Measurements from ENCODE around the gene CPNE6. TPM values are rescaled to one million over a fixed set of nuclear protein-coding genes. Genes with fewer than 3 reads are reported as not detected.

Gene CPNE6
- total RNA-seq, 1 experiment from 2014 or later = not detected

DNA sequence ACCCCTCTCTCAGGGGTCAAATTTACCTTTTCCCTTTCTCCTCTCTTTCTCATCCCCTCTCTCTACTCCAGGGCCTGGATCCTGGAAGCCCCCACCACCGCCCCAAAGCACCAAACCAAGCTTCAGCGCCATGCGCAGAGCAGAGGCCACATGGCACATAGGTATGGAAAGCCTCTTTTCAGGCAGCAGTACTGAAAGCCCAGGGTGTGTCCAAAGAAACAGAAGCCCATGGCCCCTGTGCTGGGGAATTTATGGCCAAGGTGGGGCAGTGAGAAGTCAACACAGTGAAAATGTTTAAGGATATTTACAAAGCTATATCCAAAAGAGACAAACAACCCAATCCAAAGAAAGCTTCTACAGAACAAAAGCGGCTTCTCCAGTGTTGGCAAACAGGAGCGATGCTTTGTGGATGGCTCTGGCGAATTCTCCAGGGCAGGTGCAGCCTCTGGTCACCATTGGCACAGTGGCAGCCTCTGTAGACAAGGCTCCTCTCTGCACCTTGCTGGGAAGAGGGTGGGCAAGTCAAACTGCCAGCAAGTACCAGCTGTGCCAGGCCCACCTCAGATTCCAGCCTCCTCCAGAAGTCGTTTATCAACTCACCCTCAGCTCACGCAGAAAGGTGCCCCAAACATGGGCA, 4.7 kb upstream of the CPNE6 start:
- Histone ChIP-seq H4K20me1 (ENCODE audit: insufficient read depth) (no peaks in the 10 kb centered on the region), H3K27me3 (ENCODE audit: insufficient read depth, low read length) (peaks cover 7% of the 10 kb centered on the region; the same call in 1 of the 2 replicates), H3K4me1 (ENCODE audit: control insufficient read depth in 1 of 2, insufficient read depth in 2 of 2, low read length in 2 of 2) (no peaks in the 10 kb centered on the region), H3K9ac (ENCODE audit: low read length) (no peak overlapping the region), H3K27ac (ENCODE audit: low read depth, low read length) (no peak overlapping the region), H3K9me2 (ENCODE audit: insufficient read depth) (no peaks in the 10 kb centered on the region), H3K4me3 (replicated peaks in 1 of 2; ENCODE audit: low read depth in 1 of 2, low read length in 2 of 2) (no peak overlapping the region), H3K79me2 (ENCODE audit: insufficient read depth, low read length) (no peaks in the 10 kb centered on the region), H3K9me3 (ENCODE audit: control insufficient read depth in 1 of 2, insufficient read depth in 1 of 2, low read depth in 1 of 2, low read length in 2 of 2) (no peaks in the 10 kb centered on the region), H3K36me3 (ENCODE audit: control insufficient read depth in 1 of 2, insufficient read depth in 2 of 2, low read length in 2 of 2) (no peaks in the 10 kb centered on the region), H2AFZ (ENCODE audit: low read depth, low read length, poor library complexity, severe bottlenecking) (no peak overlapping the region), H3K4me2 (ENCODE audit: low read length) (no peak overlapping the region)
- CTCF ChIA-PET = interaction anchor here (1.5 kb wide), 1 partner anchor 8 kb away, joined by 3 read pairs; no protein-coding TSS in a partner anchor
- DNase-seq (ENCODE audit: low read depth, low spot score) = no peak
- no peak for ATAC-seq
- no TSS peak for BruUV-seq (replicated peaks)
- POLR2A ChIA-PET = no interaction called here
- RAD21 ChIA-PET (ENCODE audit: low non-redundant PET in 1 of 2, low total read pairs in 2 of 2, uncharacterized antibody in 2 of 2, unreplicated experiment in 2 of 2) = no interaction called here
- TF ChIP-seq RAD21 (IDR thresholded peaks at IDR 0.05; ENCODE audit: low read depth) (no peak), EGR1 (IDR thresholded peaks at IDR 0.05; ENCODE audit: low read depth) (no peak), YY1 (IDR thresholded peaks at IDR 0.05; ENCODE audit: extremely low read depth, insufficient replicate concordance, low read depth, low read length) (no peak), SIN3A (IDR thresholded peaks at IDR 0.05; ENCODE audit: low read depth) (no peak), SP1 (IDR thresholded peaks at IDR 0.05; ENCODE audit: low read depth) (no peak), ELF1 (IDR thresholded peaks at IDR 0.05; ENCODE audit: borderline replicate concordance, low read depth) (no peak), EZH2 (IDR thresholded peaks at IDR 0.05) (no peak), ZNF274 (IDR thresholded peaks at IDR 0.05; ENCODE audit: low read depth, low read length) (no peak), EZH2phosphoT487 (IDR thresholded peaks at IDR 0.05; ENCODE audit: borderline replicate concordance) (no peak), POLR2AphosphoS5 (IDR thresholded peaks at IDR 0.05; ENCODE audit: low read depth, low read length) (no peak)
- TF ChIP-seq, protein P1, sequence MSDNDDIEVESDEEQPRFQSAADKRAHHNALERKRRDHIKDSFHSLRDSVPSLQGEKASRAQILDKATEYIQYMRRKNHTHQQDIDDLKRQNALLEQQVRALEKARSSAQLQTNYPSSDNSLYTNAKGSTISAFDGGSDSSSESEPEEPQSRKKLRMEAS (IDR thresholded peaks at IDR 0.05) = no peak
- TF ChIP-seq, protein P2, sequence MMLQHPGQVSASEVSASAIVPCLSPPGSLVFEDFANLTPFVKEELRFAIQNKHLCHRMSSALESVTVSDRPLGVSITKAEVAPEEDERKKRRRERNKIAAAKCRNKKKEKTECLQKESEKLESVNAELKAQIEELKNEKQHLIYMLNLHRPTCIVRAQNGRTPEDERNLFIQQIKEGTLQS (IDR thresholded peaks at IDR 0.05) = no peak
- TF ChIP-seq, protein P3, sequence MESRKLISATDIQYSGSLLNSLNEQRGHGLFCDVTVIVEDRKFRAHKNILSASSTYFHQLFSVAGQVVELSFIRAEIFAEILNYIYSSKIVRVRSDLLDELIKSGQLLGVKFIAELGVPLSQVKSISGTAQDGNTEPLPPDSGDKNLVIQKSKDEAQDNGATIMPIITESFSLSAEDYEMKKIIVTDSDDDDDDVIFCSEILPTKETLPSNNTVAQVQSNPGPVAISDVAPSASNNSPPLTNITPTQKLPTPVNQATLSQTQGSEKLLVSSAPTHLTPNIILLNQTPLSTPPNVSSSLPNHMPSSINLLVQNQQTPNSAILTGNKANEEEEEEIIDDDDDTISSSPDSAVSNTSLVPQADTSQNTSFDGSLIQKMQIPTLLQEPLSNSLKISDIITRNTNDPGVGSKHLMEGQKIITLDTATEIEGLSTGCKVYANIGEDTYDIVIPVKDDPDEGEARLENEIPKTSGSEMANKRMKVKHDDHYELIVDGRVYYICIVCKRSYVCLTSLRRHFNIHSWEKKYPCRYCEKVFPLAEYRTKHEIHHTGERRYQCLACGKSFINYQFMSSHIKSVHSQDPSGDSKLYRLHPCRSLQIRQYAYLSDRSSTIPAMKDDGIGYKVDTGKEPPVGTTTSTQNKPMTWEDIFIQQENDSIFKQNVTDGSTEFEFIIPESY (IDR thresholded peaks at IDR 0.05; ENCODE audit: extremely low read depth, insufficient replicate concordance, low read length) = no peak
- intact Hi-C loops (cut with micrococcal nuclease) = no loop called here

Data from HCT116 (cell line).